GM13976 (cell line): ENCODE results near the gene MGMT.

Source experiments
- DNase-seq: peaks from one replicate; pipeline ENCODE4 v3.0.0; 2012; ENCODE audit warnings: low spot score
- in situ Hi-C: fragments of 300-500 bp; cut with MboI; formaldehyde crosslinking; loops from one replicate; pipeline ENCODE4 v1.12.0; 2022; ENCODE audit warnings: low sequenced_read_pairs, mixed read lengths, inconsistent platforms; ENCODE audit not compliant: unreplicated experiment
- TF ChIP-seq, protein P1 (sequence below): IDR thresholded peaks from 2 replicates; pipeline ENCODE4 v1.5.1; 2012; ENCODE audit warnings: borderline replicate concordance, mild to moderate bottlenecking; ENCODE audit not compliant: insufficient read depth; ENCODE audit errors: extremely low read depth, missing control alignments, control extremely low read depth

MGMT gene

DNA sequence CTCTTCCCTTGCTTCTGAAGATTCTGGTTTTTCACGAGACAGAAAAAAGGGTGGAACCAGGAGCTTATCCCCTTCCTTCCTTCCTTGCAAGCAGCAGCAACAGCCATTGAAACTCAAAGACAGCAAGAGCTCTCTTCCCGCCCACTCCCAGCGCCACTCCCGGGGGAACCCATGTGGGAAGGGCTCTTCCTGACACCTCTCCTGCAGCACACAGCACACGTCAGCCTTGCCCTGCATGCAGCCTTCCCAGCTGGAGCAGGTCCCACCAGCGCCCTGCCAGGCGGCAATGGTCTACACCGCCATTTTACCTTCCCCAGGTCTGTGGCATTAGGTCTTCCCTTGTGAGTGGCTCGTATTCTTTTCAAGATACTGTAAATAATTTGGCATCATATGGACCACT lies 161.8 kb downstream of the MGMT start:
- TF ChIP-seq, protein P1, sequence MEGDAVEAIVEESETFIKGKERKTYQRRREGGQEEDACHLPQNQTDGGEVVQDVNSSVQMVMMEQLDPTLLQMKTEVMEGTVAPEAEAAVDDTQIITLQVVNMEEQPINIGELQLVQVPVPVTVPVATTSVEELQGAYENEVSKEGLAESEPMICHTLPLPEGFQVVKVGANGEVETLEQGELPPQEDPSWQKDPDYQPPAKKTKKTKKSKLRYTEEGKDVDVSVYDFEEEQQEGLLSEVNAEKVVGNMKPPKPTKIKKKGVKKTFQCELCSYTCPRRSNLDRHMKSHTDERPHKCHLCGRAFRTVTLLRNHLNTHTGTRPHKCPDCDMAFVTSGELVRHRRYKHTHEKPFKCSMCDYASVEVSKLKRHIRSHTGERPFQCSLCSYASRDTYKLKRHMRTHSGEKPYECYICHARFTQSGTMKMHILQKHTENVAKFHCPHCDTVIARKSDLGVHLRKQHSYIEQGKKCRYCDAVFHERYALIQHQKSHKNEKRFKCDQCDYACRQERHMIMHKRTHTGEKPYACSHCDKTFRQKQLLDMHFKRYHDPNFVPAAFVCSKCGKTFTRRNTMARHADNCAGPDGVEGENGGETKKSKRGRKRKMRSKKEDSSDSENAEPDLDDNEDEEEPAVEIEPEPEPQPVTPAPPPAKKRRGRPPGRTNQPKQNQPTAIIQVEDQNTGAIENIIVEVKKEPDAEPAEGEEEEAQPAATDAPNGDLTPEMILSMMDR, result no peak
- no peak for DNase-seq
- in situ Hi-C loops, result no loop called here

GRCh38 chr10:129629911-129630310 lies 162.9 kb downstream of the MGMT start:
- in situ Hi-C loops, result no loop called here
- TF ChIP-seq, protein P1, result no peak
- DNase-seq, result no peak

DNA sequence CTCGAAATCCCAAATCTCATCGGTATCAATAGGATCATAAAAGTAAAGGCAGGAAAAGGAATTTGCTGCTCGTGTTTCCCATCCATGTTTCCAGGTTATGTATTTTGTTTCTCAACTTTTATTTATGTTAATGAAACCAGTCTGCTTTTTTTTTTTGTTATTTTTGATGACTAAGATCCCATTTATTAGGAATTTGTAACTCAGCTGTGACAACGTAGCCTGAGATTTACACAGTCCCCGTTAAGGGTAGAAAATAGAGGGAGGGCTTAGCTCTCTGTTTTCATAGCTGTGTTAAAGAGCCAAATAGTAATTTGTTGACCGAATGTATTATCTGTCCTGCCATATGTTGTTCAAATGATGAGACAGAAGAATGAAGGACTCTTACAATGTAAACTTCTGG lies 164.0 kb downstream of the MGMT start:
- TF ChIP-seq, protein P1, result no peak
- no peak for DNase-seq
- in situ Hi-C loops, result no loop called here

GRCh38 chr10:129631870-129632623 lies 165.0 kb downstream of the MGMT start:
- TF ChIP-seq, protein P1, result no peak
- in situ Hi-C loops, result no loop called here

GRCh38 chr10:129637010-129637409 lies 170.0 kb downstream of the MGMT start:
- in situ Hi-C loops, result no loop called here
- no peak for DNase-seq
- TF ChIP-seq, protein P1, result no peak

More at GRCh38 chr10:129631870-129632623, 165.0 kb downstream of the MGMT start:
- no peak for DNase-seq

- in situ Hi-C loops, result no loop called here
- TF ChIP-seq, protein P1, result no peak
- DNase-seq, result no peak
Measured at GRCh38 chr10:129637846-129638245, 170.8 kb downstream of the MGMT start.
